ENCODE data around the gene CCL24. TPM values are rescaled to one million over a fixed set of nuclear protein-coding genes. Genes with fewer than 3 reads are reported as not detected.

Gene CCL24
- total and polyA plus RNA-seq, 10 of the 15 experiments (the other 5 are each of a cell fraction or from before 2014, with no cell fraction given) = not detected

GRCh38 chr7:75811894-75812678 lies 1.5 kb downstream of the CCL24 start (continued):
- TF ChIP-seq GABPA (IDR thresholded peaks at IDR 0.05; ENCODE audit: low read depth) (no peak), ATF7 (IDR thresholded peaks at IDR 0.05; ENCODE audit: low read depth) (no peak), BHLHE40 (IDR thresholded peaks at IDR 0.05; ENCODE audit: borderline replicate concordance in 1 of 2, low read depth in 2 of 2, low read length in 1 of 2) (no peak), RELA (IDR thresholded peaks at IDR 0.05; ENCODE audit: borderline replicate concordance, partially characterized antibody) (no peak), ZNF622 (IDR thresholded peaks at IDR 0.05) (no peak), POLR2A (IDR thresholded peaks at IDR 0.05; ENCODE audit: low read depth, low read length) (no peak), SMARCA5 (IDR thresholded peaks at IDR 0.05) (no peak)

GRCh38 chr7:75809396-75809795 lies 4.2 kb downstream of the CCL24 start:
- in situ Hi-C loops (cut with MboI) = no loop called here
- Histone ChIP-seq H3K27me3 (replicated peaks in 1 of 2; ENCODE audit: control insufficient read depth in 2 of 2, insufficient read depth in 2 of 2, low read length in 1 of 2) (no peaks in the 10 kb centered on the region), H3K36me3 (ENCODE audit: control insufficient read depth in 2 of 2, insufficient read depth in 2 of 2, low read length in 1 of 2) (no peaks in the 10 kb centered on the region), H3K27ac (ENCODE audit: control insufficient read depth, insufficient read depth) (no peak overlapping the region), H3K4me1 (ENCODE audit: control insufficient read depth, insufficient read depth, low read length) (no peaks in the 10 kb centered on the region), H3K9me3 (replicated peaks; ENCODE audit: control insufficient read depth, insufficient read depth, low read length) (peaks cover 5% of the 10 kb centered on the region; the same call in 2 of the 3 replicates), H3K79me2 (ENCODE audit: control insufficient read depth, insufficient read depth, low read length) (no peaks in the 10 kb centered on the region), H3K9ac (ENCODE audit: control insufficient read depth, insufficient read depth, low read length) (no peak overlapping the region), H4K20me1 (ENCODE audit: control insufficient read depth, insufficient read depth) (no peaks in the 10 kb centered on the region), H3K4me3 (no peak overlapping the region), H3K4me2 (ENCODE audit: control insufficient read depth, insufficient read depth) (no peak overlapping the region), H2AFZ (ENCODE audit: control insufficient read depth, low read depth, low read length) (no peak overlapping the region)
- 50% methylated on average over 6 of the region's 6 CpGs for WGBS (ENCODE audit: insufficient coverage, insufficient replicate concordance, low lambda C conversion rate, missing lambda C conversion rate)
- POLR2A ChIA-PET = interaction anchor here (0.6 kb wide), 1 partner anchor 317 kb away, joined by 3 read pairs; no protein-coding TSS in a partner anchor
- no peak for ATAC-seq
- peak; percentile 18 for FAIRE-seq
- BruUV-seq (replicated peaks) = no TSS peak
- SMC1A ChIA-PET (ENCODE audit: uncharacterized antibody, unreplicated experiment) = no interaction called here
- no peak for DNase-seq (ENCODE audit: low read depth, low spot score)
- CTCF ChIA-PET = no interaction called here
- intact Hi-C loops (cut with micrococcal nuclease; ENCODE audit: unreplicated experiment) = no loop called here
- RAD21 ChIA-PET (ENCODE audit: unreplicated experiment) = no interaction called here
- no peak for TF ChIP-seq IRF4 (IDR thresholded peaks at IDR 0.05; ENCODE audit: low read depth, low read length)
- TF ChIP-seq KLF5 (IDR thresholded peaks at IDR 0.05; ENCODE audit: partially characterized antibody) = no peak
- no peak for TF ChIP-seq ZBTB33 (IDR thresholded peaks at IDR 0.05)
- TF ChIP-seq RBBP5 (conservative IDR thresholded peaks at IDR 0.05) = no peak
- TF ChIP-seq BACH1 (IDR thresholded peaks at IDR 0.05; ENCODE audit: borderline replicate concordance) = no peak
- no peak for TF ChIP-seq IRF3 (IDR thresholded peaks at IDR 0.05)
- TF ChIP-seq PML (IDR thresholded peaks at IDR 0.05; ENCODE audit: low read length) = no peak
- no peak for TF ChIP-seq MYC (IDR thresholded peaks at IDR 0.05; ENCODE audit: insufficient read depth, insufficient read length, insufficient replicate concordance, low read length, severe bottlenecking)
- no peak for TF ChIP-seq ZNF622 (IDR thresholded peaks at IDR 0.05)
- no peak for TF ChIP-seq GABPA (IDR thresholded peaks at IDR 0.05; ENCODE audit: low read depth)
- no peak for TF ChIP-seq FOXM1 (IDR thresholded peaks at IDR 0.05; ENCODE audit: low read depth, low read length)
- TF ChIP-seq TCF7 (IDR thresholded peaks at IDR 0.05; ENCODE audit: borderline replicate concordance) = no peak
- no peak for TF ChIP-seq STAT1 (conservative IDR thresholded peaks at IDR 0.05)
- no peak for TF ChIP-seq POLR2AphosphoS5 (IDR thresholded peaks at IDR 0.05; ENCODE audit: low read length)
- TF ChIP-seq ELK1 (IDR thresholded peaks at IDR 0.05; ENCODE audit: low read depth, low read length) = no peak
- TF ChIP-seq EP300 (IDR thresholded peaks at IDR 0.05; ENCODE audit: borderline replicate concordance in 1 of 2, control insufficient read depth in 1 of 2, low read depth in 2 of 2, low read length in 2 of 2) = no peak

Measured in GM12878 (cell line).